Measurements from ENCODE around the gene PTPRE.

Gene PTPRE, protein sequence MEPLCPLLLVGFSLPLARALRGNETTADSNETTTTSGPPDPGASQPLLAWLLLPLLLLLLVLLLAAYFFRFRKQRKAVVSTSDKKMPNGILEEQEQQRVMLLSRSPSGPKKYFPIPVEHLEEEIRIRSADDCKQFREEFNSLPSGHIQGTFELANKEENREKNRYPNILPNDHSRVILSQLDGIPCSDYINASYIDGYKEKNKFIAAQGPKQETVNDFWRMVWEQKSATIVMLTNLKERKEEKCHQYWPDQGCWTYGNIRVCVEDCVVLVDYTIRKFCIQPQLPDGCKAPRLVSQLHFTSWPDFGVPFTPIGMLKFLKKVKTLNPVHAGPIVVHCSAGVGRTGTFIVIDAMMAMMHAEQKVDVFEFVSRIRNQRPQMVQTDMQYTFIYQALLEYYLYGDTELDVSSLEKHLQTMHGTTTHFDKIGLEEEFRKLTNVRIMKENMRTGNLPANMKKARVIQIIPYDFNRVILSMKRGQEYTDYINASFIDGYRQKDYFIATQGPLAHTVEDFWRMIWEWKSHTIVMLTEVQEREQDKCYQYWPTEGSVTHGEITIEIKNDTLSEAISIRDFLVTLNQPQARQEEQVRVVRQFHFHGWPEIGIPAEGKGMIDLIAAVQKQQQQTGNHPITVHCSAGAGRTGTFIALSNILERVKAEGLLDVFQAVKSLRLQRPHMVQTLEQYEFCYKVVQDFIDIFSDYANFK

DNA sequence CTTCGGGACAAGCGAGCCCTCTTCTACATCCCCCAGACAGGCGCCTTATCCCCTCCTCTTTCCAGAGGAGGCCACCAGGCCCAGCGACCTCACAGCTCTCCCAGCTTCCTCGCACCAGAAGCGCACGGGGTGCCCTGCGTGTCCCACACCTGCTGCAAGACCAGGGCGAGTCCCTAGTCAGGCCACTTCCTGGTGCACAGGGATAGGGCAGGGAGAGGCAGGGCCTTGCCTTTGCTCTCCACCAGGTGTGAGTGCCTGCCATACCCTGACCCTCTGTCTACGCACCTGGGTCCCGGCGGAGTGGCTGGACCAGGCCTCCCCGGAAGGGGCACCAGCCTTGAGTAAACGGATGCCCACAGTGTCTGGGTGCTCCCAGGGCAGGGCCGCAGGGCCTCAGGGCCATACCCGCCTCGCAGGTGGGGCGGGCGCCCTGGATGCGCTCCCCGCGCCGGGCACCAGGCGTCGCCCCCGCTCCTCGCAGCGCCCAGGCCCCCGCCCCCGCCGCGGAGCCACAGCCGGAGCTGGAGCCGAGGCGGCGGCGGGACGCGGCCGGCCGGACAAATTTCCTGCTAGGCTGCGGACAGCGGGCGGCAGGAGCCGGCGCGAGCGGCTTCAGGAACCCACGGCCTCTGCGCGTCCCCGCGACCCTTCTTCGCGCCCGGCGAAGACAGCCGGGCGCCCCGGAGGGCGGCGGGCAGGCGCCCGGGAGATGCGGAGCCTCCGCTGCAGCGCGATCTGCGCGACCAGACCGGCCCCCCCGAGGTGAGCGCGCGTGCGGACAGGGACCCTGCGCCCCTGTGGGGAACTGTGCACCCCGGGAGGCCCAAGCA, at the start of gene PTPRE:
Gene PTPRE, plus strand, starts transcription at position 556 of the 830 bp plus-strand sequence. CDS start 133,779 bp downstream, outside the sequence.
- H3K4me3 ChIP-seq (ENCODE audit: low read depth, low read length): peak within 1 kb of the TSS; percentile 21
- peak within 1 kb of the TSS; percentile 56 for H3K27ac ChIP-seq

DNA sequence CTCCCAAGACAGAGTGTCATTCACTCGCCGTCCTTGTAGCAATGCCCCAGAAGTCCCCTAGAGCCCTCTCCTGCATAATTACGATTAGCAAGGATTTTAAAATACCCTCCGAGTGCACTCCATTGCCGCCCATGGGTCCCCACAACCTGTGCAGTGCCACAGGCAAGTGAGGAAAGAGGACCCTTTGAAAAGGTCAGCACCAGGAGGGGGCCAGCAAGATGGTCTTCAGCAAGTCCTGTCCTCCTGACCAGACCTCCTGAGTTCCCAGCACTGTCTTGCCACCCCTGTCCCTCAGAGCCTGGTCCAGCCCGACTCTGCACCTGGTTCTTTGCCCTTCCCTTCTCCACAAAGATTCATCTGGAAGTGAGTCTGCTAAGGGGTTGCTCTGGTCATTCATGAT, 46.3 kb upstream of the PTPRE start:
- H3K4me3 ChIP-seq (ENCODE audit: low read depth, low read length): no peak overlapping the region
- H3K27ac ChIP-seq: no peak overlapping the region
- peaks cover 14% of the 10 kb centered on the region for H3K9me3 ChIP-seq (ENCODE audit: severe bottlenecking)
- no peaks in the 10 kb centered on the region for H3K27me3 ChIP-seq (ENCODE audit: insufficient read depth, low read depth, severe bottlenecking)
- TF ChIP-seq, protein P1, sequence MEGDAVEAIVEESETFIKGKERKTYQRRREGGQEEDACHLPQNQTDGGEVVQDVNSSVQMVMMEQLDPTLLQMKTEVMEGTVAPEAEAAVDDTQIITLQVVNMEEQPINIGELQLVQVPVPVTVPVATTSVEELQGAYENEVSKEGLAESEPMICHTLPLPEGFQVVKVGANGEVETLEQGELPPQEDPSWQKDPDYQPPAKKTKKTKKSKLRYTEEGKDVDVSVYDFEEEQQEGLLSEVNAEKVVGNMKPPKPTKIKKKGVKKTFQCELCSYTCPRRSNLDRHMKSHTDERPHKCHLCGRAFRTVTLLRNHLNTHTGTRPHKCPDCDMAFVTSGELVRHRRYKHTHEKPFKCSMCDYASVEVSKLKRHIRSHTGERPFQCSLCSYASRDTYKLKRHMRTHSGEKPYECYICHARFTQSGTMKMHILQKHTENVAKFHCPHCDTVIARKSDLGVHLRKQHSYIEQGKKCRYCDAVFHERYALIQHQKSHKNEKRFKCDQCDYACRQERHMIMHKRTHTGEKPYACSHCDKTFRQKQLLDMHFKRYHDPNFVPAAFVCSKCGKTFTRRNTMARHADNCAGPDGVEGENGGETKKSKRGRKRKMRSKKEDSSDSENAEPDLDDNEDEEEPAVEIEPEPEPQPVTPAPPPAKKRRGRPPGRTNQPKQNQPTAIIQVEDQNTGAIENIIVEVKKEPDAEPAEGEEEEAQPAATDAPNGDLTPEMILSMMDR (IDR thresholded peaks at IDR 0.05; ENCODE audit: low read depth, low read length): no peak
- DNase-seq: no peak
- no peaks in the 10 kb centered on the region for H3K36me3 ChIP-seq

More for the DNA sequence above, at the start of gene PTPRE:
- Histone ChIP-seq H3K27me3 (ENCODE audit: insufficient read depth, low read depth, severe bottlenecking) (no peaks in the 10 kb centered on the region), H3K9me3 (ENCODE audit: severe bottlenecking) (no peaks in the 10 kb centered on the region), H3K36me3 (no peaks in the 10 kb centered on the region)
- TF ChIP-seq, protein P1 (IDR thresholded peaks at IDR 0.05; ENCODE audit: low read depth, low read length): peak; percentile 85
- peak; percentile 69 for DNase-seq

DNA sequence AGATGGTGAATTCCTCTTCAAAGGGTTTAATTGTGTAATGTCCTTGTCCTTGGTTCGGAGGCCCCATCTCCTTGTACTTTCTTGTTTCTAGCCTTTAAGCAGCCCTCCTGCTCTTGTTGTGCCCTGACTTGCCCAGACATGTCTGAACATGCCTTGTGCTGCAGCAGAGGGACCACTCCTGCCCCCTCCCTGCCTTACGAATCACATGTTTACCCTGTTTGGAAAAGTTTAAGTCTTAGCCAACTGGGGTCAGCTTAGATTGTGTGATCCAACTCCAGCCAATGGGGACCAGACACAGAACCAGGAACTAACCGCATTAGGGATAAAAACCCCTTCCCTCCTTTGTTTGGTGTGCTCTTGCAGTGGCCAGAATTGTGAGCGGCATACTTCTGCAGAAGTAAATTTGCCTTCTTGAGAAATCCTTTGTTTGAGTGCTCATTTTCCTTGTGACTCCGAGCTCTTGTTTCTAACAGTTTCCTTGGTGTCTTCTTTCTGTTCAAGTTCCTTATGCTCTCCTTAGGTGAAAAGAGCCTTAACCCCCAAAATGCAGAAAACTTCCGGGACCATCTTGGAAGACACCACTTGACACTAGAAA, 43.6 kb upstream of the PTPRE start:
- no peaks in the 10 kb centered on the region for H3K36me3 ChIP-seq
- TF ChIP-seq, protein P1 (IDR thresholded peaks at IDR 0.05; ENCODE audit: low read depth, low read length): no peak
- H3K4me3 ChIP-seq (ENCODE audit: low read depth, low read length): no peak overlapping the region
- no peaks in the 10 kb centered on the region for H3K27me3 ChIP-seq (ENCODE audit: insufficient read depth, low read depth, severe bottlenecking)
- peak; percentile 56 for DNase-seq
- peak overlapping the region; percentile 36; the same call in 1 of the 2 replicates for H3K27ac ChIP-seq
- peaks cover 14% of the 10 kb centered on the region for H3K9me3 ChIP-seq (ENCODE audit: severe bottlenecking)

DNA sequence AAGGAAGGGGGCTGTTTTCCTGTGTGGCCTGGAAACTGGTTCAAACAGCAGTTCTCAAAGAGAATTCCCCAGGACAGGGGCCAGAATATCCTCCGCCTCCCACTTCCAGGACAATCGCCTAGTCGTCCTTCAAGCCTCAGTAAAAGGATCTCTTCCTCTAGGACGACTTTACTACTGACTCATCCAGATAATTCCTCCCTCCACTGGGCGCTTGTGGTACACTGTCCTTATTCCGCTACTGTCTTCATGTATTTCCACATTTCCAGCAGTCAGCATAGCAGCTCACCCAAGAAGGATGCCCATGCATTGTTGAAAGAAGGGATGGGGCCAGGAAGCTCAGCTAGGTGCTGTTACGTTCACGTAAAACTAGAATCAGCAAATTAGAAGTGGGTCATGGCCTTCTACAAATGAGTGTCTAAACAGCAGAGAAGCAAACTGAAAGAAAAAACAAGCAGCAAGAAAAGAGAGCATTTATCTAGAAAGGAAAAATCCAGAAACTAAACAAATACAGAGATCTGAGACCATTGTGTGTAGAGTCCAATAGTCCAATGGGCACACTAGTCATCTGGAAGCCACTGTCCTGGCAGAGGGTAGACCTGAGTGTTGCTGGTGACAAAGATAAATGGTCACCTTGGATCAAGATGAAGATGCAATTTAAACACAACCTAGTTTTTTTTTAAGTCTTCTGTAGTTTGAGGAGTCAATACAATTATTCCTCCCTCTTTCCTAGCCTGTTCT, 40.5 kb upstream of the PTPRE start:
- H3K4me3 ChIP-seq (ENCODE audit: low read depth, low read length): no peak overlapping the region
- DNase-seq: no peak
- H3K27me3 ChIP-seq (ENCODE audit: insufficient read depth, low read depth, severe bottlenecking): no peaks in the 10 kb centered on the region
- H3K9me3 ChIP-seq (ENCODE audit: severe bottlenecking): peaks cover 16% of the 10 kb centered on the region
- H3K27ac ChIP-seq: no peak overlapping the region
- H3K36me3 ChIP-seq: no peaks in the 10 kb centered on the region
- TF ChIP-seq, protein P1 (IDR thresholded peaks at IDR 0.05; ENCODE audit: low read depth, low read length): no peak

DNA sequence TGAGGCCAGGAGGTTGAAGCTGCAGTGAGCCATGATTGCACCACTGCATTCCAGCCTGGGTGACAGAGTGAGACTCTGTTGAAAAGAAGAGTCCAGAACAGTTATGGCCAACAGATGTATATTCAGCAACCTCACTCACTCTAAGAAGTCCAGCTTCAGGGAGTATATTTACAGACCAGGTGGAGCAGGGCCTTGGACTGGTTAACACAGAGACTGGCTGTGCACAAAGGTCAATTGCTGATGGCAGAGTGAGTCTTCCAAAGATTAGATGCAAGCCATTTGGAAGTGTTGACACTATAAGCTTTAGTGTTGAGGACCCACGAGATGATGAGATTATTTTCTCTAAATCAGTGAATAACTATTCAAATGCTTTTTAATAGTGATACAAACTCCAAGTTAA, 39.1 kb upstream of the PTPRE start:
- H3K4me3 ChIP-seq (ENCODE audit: low read depth, low read length): no peak overlapping the region
- peaks cover 16% of the 10 kb centered on the region for H3K9me3 ChIP-seq (ENCODE audit: severe bottlenecking)
- DNase-seq: no peak
- no peaks in the 10 kb centered on the region for H3K36me3 ChIP-seq
- H3K27me3 ChIP-seq (ENCODE audit: insufficient read depth, low read depth, severe bottlenecking): no peaks in the 10 kb centered on the region
- TF ChIP-seq, protein P1 (IDR thresholded peaks at IDR 0.05; ENCODE audit: low read depth, low read length): no peak
- no peak overlapping the region for H3K27ac ChIP-seq
